Measurements from ENCODE around the gene HLA-DOA. TPM values are rescaled to one million over a fixed set of nuclear protein-coding genes. Genes with fewer than 3 reads are reported as not detected.

HLA-DOA gene
- total RNA-seq, 1 donor from 2014 or later: not detected

DNA sequence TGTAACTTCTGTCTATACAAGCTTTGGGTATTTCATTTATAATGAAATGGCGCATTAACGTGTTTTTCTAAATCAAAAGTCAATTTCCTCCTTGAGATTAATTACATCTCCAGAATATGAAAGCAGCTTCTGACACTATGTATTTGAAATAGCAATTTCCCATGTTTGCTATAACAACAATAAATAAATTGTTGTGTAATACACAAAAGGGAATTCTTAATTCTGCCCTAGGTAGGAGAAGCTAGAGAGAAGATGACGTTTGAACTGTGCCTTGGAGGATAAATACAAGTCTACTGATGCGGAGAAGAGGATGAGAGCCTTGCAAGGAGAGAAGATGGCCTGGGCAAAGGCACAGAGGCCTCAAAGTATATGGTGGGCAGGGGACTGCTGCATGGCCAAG is 7.6 kb upstream of the HLA-DOA start:
- DNase-seq (ENCODE audit: low read depth in 2 of 2): no peak

DNA sequence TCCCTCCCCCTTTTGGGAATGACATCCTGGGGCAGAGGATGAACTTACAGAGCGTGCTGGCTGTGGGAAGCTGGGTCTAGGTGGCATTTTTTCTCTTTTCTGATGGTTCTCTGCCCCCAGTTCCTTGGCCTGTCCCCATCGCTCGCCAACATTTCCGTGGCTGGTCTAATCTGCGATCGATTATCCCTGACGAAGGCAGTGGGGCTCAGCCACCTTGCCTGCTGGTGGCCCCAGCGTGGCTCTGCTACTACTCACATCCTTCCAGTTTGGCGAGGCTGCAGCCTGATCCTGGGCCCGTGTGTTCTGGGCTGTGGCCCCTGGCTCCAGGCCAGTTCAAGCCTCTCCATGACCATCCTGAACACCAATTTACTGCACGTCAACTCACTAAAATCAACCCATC is 6.4 kb upstream of the HLA-DOA start:
- no peak for DNase-seq (ENCODE audit: low read depth in 2 of 2)

DNA sequence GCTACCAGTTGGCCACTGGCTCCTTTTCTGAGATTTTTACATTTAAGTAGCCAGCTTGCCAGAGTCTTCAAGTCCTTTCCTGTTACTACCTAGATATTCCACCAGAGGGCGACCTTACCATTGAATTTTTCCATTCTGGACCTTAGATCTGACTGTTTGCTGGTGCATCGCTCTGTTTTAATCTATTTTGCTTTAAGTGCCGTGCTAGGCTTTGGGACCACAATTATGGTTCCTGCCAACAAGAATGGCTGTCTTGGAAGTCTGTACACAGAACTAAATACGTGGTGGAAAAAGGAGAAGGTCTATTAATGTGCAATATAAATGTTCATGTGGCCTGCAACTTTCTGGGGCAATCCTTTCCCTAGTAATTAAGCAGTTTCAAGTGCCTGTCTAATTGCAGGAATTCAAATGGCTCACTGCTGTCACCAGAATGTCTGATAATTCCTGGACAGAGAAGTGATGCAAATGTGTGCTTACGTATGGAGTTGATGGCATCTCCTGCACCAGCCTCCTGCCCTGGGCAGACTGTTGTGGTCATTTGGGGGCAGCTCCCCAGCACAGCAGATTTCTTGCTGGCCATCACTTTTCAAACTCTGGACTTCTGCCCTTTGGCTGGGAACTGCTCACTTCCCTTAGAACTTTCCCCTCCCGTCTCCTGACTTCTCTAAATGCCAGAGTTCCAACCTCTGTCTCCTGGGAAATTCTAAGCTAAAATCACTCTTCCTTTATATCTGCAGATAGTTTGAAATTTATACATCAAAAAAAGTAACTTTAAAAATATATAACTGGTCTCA is 5.6 kb upstream of the HLA-DOA start:
- DNase-seq (ENCODE audit: low read depth in 2 of 2): peak; percentile 78 to 83

DNA sequence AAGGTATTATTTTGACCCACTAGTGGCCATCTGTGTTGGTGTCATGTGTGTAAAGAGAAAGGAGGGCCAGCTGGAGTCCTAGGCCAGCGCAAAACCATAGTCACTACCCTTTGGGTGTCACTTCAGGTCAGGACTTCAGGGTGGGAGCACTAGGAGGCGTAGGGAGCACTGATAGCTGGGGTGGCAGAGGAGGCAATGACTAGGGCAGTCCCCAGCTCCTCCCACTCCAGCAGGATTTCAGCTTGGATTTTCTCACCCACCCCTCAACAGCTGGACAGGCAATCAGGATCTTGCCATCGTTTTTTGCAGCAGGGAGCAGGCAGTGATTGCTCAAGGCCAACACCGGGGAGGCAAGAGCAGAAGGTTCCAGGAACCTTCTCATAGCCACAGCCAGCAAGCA is 4.2 kb upstream of the HLA-DOA start:
- DNase-seq (ENCODE audit: low read depth in 2 of 2): no peak

DNA sequence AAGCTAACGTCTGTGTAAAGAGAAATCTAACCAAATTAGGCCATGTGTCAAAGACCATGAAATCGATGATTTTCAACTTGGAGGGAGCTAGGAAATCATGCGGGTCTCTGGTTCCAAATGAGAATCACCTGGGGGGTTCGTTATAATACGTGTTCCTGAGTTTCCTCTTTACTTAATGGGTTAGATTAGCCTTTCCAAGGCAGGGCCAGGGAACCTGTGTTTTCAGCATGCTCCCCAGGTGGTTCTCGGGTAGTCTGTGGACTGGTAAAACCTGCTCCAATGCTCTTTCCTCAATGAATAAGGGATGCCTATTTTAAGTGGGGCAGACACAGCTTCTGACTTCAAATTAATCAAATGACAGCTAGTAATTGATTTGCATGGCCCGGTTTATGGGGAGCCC is 965 bp upstream of the HLA-DOA start:
- DNase-seq (ENCODE audit: low read depth in 2 of 2): no peak

DNA sequence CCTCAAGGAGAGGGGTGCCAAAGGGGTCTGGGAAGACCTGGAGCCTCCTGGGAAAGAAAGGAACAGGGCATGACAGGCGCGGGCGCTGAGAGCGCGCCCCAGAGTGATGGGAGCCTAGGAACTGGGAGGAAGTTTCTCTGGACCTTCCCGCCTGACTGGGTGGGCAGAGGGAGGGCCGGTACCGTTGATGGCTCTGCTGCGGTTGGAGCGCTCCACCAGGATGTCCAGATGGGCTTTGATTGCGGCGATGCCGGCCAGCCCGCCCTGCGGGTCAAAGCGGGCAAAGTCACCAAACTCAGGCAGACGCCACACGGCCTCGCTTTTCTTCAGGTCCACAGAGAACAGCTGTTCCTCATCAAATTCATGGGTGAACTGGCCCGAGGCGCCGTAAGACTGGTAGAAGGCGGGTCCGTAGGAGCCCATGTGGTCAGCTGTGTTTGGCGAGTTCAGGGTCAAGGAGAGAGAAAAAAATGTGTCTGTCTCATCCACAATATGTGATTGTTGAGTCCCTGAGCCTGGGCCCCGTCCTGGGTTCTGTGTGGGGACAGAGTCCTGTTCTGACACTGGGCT is 1.5 kb downstream of the HLA-DOA start:
- no peak for DNase-seq (ENCODE audit: low read depth in 2 of 2)

DNA sequence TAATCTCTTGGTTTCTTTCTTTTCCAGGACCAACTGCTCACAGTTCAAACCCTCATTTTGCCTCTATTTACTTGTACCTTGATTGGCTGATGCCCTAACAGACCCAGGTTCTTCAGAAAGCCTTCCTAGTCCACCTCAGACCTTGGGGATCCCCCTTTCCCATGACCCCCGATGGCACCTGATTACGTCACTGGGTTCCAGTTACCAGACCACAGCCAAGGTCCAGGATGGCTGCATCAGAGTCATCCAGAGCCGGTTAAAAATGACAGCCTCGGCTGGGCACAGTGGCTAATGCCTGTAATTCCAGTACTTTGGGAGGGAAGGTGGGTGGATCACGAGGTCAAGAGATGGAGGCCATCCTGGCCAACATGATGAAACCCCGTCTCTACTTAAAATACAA is 4.5 kb downstream of the HLA-DOA start:
- no peak for DNase-seq (ENCODE audit: low read depth in 2 of 2)

DNA sequence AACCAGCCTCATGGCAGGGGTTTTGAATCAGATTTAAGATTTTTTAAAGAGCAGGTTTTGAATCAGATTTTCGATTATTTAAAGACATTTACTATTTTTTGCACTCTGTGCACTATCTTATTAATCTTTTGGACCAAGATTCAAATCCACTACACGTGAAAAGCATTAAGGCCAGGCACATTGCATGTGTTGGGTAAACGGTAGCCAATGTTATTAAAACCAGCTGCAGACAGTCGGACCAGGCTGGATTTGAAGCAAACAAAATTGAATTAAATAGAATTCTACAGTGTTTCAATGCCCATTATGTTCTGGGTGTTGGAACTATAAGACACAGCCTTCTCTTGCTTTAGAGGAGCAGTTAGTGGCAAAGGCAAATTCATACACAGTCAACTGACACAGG is 7.7 kb downstream of the HLA-DOA start:
- DNase-seq (ENCODE audit: low read depth in 2 of 2): no peak

DNA sequence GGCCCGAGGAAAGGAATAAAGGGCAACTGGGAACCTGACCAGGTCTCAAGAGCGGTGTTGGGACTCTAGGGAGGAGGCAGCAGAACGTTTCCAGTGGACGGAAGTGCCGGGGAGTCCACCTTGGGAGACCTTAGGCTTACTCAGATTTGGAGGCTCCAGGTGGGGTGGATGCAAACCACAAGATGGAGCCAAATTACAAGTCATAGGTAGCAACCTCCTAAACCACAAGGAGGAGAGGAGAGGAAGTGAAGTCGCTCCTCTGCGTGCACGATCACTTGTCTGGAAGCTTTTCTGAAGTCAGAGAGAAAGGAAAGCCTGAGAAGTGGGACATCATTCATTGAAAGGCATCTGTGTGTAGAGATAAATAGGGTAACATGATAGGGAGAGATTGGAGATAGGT is 9.3 kb downstream of the HLA-DOA start:
- no peak for DNase-seq (ENCODE audit: low read depth in 2 of 2)

DNA sequence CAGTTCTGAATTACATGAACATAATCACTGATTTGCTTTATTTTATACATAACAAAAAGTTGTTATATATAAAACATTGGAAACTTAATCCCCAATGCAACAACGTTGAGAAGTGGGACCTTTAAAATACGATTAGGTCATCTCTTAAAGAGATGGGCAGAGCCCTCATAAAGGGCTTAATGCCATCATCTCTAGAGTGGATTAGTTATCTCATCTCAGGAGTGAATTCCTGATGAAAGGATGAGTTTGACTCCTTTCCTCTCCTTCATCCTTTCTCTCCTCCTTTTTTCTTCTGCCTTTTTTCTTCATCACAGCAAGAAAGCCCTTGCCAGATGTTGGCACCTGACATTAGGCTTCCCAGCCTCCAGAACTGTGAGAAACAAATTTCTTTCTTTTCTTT is 13.9 kb downstream of the HLA-DOA start:
- no peak for DNase-seq (ENCODE audit: low read depth in 2 of 2)

DNA sequence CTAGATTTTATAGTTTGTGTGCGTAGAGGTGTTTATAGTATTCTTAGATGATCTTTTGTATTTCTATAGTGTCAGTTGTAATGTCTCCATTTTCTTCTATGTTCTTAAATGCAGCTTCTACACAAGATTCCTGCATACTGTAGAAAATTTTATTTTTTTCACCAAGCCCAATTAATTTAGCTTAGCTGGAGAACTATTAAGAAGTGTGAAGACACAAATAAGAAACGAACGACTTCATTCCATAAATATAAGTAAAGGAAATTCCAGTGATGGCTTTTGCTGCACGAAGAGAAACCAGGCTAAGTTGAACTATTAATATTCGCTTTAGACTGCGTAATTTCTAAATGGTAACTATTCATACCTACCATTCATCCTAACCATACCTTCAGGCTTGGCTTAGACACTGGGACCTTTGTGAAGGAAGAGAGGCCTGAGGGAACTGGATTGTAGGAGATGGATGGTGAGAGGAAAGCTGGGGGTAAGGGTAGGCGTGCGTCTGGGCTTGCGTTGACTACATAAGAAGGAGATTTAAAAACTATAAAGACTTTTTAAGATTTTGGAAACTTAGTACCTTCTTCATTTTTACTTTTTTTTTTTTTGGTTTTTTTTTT is 15.9 kb downstream of the HLA-DOA start:
- DNase-seq (ENCODE audit: low read depth in 2 of 2): no peak

DNA sequence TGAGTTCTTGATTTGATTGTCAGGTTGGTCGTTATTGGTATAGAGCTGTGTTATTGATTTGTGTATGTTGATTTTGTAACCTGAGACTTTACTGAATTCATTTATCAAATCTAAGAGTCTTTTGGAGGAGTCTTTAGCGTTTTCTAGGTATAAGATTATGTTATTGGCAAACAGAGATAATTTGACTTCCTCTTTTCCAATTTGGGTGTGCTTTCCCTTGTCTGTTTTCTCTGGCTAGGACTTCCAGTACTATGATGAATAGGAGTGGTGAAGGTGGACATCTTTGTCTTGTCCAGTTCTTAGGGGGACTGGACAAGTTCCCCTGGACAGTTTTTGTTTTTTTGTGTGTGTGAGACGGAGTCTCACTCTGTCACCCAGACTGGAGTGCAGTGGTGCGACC is 17.4 kb downstream of the HLA-DOA start:
- no peak for DNase-seq (ENCODE audit: low read depth in 2 of 2)

DNA sequence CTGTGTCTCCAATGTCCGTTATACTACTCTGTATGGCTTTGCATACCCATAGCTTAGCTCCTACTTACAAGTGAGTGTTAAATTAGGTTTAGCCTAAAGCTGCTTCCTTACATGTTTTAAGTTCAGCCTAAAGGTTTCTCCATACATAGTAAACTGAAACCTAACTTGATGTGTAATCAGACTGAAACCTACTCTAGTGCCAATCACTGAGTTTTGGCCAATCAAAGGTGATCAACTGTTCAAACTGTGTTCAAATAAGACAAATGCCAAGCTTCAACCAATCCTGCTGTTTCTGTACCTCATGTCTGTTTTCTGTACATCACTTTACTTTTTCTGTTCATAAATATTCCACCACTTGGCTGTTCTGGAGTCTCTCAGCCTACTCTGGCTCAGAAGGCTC is 20.0 kb downstream of the HLA-DOA start:
- no peak for DNase-seq (ENCODE audit: low read depth in 2 of 2)

DNA sequence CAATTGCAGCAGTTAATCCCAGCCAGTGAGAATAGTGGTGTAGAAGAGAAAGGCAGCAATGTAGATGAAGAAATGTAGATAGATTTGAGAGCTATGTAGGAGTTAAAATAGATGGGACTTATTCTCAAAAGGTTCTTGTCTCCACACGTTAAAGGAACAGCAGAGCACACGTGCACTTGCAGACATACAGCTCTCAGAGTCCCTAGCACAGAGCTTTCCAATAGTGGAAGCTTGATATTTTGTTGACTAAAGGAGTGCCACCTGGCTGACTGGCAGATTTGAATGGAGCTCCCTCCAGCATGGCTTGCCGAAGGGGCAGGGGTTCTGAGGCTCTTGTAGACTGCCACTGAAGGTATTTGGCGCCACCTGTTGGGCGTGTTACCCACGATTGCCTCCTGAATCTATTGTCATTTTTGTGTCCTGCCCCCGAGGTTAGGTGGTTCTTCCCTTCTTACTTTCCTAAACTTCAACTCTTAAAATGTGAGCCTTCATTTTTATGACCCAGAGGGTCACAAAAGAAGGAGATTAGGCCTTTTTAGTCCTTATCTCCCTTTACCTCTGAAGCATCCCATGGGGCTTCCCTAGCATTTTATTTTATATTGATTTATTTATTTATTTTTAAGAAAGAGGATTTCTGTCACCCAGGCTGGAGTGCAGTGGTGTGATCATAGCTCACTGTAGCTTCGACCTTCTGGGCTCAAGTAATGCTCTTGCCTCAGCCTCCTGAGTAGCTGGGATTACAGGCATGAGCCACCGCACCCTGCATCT is 24.6 kb downstream of the HLA-DOA start:
- peak; percentile 74 to 90 for DNase-seq (ENCODE audit: low read depth in 2 of 2)

DNA sequence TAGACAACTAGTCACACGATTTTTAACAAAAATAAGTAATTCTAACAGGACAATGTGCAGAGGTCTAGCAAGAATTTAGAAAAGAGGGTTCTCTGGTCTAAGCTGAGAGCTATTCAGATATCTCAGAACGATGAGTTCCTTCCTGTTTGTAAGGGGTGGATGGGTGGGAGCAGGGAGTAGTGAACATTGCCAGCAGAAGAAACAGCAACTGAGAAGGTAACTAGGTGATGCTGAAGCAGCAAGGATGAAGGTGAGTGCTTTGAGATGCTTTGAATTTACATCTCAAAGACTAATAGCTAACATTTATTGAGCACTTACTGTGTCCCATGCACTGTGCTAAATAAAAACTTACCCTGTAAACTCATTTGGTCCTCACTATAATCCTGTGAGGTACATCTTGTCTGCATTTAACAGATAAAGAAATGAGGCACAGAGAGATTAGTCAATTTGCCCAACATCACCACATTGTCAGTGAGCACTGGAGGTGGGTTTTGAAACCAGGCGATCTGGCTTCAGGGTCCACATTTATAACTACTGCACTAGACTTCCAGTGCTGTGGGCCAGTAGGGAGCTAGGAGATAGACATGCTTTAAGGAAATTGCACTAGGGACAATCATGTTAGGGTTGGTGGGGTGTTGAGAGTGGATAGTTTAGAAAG is 25.3 kb downstream of the HLA-DOA start:
- DNase-seq (ENCODE audit: low read depth in 2 of 2): no peak

DNA sequence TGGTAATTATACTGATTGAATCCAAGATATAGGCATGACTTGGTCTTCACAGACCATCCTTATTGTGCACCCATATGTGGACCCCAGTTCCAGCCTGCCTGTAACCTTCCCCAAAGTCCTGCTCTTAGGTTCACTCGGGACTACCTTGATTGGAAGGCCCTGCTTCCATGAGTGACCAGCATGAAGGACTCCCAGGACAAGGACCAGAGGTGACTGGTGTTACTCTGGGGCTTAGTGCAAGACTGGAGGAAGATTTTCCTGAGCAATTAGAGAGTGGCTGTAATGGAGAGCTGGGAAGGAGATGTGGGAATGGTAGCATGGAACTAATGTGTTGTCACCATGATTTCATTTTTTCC is 25.9 kb downstream of the HLA-DOA start:
- DNase-seq (ENCODE audit: low read depth in 2 of 2): no peak

DNA sequence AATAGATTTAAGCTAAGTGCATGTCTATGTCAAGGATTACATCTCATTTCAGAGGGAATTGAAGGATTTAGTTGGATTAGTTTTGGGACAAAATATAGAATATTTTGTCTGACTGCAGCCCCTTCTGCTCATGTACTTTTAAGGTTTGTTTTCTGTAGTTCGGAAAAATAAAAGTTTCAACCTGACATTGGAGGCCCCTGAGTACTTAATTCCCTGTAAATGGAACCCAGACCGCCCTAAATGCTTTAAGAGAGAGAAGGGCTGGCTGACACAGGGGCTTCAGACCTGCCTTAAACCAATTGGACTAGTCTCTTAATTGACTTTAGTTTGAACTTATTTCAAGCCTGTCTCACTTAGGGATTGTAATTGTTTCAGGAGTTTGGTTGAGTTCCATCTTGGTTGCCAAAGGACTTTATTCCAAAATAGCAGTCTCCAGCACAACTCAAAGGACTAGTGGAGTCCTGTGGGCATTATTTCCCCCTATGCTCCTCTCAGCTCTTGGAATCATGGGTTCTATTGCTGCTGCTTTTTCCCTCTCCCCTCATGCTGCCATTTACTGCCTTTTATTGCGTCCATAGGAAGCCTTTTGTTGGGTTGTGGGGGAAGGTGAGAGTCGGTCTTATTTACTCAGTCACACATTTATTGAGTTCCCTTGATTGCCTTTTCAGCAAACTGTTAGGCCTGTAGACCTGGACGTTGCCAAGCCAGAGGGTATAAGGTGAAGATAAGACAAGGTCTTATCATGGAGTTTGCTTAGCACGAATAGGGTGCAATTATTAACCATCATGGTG is 26.5 kb downstream of the HLA-DOA start:
- DNase-seq (ENCODE audit: low read depth in 2 of 2): no peak

DNA sequence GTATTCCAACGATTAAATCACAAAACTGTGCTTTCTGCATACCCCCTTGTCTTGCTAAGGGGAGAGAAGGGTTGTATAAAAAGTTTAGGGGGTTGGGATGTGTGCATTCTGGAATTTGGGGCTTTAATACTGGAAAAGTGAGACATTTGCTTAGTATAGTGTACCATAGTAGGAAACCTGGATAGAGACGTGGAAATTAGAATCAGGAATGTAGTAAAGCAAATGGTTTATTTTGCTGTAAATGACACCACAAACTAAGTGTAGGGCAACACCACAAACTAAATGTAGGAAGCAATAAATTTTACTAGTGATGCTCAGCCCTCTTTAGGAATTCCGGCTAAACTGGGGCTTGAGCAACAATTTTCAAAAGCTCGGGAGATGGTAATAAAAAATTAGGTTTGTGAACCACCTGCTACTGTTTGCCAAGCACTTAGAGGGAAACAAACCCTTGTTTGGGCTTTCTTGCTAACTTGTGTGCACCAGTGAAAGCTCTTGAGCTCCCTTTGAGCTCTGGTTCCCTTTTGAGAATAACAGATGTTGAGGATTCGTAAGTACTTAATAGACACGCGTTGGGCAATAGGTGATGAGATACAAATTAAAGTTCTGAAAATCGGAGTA is 27.2 kb downstream of the HLA-DOA start:
- no peak for DNase-seq (ENCODE audit: low read depth in 2 of 2)

DNA sequence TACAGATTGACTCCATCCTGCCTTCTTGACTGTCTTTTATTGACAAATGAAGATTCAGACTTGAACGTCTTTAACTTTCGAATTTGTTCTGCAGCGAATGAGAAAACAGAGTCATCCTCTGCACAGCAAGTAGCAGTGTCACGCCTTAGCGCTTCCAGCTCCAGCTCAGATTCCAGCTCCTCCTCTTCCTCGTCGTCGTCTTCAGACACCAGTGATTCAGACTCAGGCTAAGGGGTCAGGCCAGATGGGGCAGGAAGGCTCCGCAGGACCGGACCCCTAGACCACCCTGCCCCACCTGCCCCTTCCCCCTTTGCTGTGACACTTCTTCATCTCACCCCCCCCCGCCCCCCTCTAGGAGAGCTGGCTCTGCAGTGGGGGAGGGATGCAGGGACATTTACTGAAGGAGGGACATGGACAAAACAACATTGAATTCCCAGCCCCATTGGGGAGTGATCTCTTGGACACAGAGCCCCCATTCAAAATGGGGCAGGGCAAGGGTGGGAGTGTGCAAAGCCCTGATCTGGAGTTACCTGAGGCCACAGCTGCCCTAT is 28.8 kb downstream of the HLA-DOA start:
- DNase-seq (ENCODE audit: low read depth in 2 of 2): no peak

Data from dermis microvascular lymphatic vessel endothelial cell (primary cell).